GM12873 (cell line): ENCODE measurements around the gene BIRC2.

Experiments
- TF ChIP-seq, protein P1 (sequence below): IDR thresholded peaks from 2 replicates; pipeline ENCODE4 v1.5.1; 2012; ENCODE audit warnings: low read depth, mild to moderate bottlenecking, moderate library complexity, low read length, control low read depth; ENCODE audit not compliant: insufficient read depth; ENCODE audit errors: missing control alignments

BIRC2 gene

DNA sequence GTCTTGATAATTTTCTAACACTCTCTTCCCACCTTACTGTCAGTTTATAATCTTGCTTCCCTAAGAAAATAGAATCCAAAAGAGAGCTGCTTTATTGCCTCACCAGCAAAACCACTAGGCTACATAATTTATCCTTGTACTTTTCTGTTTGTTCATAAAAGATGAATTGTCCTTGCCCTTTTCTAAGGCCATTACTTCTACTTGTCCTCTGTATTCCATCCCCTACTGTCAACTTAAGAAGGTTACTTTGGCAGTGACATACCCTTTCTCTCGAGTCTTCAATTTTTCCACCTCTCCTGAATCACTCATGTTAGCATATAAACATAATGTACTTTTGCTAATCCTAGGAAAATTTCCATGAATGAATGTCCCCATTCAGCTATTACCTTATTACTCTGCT is 18.0 kb downstream of the BIRC2 start:
- TF ChIP-seq, protein P1, sequence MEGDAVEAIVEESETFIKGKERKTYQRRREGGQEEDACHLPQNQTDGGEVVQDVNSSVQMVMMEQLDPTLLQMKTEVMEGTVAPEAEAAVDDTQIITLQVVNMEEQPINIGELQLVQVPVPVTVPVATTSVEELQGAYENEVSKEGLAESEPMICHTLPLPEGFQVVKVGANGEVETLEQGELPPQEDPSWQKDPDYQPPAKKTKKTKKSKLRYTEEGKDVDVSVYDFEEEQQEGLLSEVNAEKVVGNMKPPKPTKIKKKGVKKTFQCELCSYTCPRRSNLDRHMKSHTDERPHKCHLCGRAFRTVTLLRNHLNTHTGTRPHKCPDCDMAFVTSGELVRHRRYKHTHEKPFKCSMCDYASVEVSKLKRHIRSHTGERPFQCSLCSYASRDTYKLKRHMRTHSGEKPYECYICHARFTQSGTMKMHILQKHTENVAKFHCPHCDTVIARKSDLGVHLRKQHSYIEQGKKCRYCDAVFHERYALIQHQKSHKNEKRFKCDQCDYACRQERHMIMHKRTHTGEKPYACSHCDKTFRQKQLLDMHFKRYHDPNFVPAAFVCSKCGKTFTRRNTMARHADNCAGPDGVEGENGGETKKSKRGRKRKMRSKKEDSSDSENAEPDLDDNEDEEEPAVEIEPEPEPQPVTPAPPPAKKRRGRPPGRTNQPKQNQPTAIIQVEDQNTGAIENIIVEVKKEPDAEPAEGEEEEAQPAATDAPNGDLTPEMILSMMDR, result no peak

DNA sequence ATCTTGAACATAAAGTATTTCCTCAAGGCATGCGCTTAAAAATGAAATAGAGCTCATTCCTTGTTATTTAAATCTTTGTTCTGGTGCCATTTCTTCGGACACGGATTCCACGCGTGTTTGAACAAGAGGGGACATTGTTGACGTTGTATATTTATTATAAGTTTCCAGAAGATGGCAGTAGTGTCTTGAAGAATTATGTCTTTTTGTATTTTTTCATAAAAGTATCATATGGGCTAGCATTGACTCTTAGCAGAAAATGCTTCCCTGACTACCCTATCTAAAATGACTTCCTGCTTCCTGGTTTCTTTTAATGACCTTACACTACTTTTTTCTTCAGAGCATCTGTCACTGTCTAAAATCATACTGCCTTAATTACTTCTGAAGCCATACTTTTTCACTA is 20.4 kb downstream of the BIRC2 start:
- TF ChIP-seq, protein P1, result no peak

DNA sequence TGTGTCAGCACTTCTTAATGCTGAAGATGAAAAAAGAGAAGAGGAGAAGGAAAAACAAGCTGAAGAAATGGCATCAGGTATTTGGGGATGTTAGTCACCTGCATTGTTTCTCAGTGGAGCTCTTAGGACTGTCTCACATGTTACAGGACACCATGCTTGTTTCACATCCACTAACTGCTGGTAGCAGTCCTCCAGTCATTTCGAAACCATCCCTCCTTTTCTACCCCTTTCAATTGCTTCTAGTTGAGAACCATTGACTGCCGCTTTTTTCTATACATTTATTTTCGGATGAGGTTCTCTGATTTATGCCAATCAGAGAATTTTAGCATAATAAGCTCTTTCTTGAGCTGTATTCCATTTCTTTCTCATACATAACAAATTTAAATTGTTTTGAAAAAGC is 21.5 kb downstream of the BIRC2 start:
- TF ChIP-seq, protein P1, result no peak

DNA sequence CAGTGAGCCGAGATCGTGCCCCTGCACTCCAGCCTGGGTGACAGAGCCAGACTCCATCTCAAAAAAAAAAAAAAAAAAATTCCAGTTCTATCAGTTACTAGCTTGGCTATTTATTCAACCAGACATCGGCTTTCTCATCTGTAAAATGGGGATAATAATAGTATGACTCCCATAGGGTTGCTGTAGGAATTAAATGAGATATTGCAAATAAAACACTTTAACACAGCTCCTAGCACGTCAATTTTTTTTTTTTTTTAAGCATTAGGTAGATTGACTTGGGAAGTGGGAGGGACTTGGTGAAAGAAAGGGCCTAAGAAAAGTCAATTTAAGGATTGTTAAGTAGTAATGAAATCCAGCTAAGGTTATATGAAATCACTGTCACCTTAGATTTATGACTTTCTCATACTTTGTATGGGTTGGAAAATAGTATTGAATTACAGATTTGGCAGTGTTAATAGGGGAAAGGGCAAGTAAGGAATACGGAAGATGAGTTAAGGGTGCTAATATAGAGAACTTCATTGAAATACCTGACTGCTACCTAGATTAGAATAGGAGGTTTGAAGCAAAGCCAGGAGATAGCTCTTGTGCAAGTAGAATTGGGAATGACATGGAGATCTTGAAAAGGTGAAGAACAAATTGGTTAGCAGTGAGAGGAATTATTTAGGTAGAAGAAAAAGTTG is 28.8 kb downstream of the BIRC2 start:
- TF ChIP-seq, protein P1, result no peak

DNA sequence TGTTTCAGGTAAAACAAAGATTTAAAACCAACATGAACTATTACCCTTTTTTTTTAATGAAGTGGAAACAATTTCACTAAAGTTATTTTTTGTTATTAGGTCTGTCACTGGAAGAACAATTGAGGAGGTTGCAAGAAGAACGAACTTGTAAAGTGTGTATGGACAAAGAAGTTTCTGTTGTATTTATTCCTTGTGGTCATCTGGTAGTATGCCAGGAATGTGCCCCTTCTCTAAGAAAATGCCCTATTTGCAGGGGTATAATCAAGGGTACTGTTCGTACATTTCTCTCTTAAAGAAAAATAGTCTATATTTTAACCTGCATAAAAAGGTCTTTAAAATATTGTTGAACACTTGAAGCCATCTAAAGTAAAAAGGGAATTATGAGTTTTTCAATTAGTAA is 30.9 kb downstream of the BIRC2 start:
- TF ChIP-seq, protein P1, result no peak

DNA sequence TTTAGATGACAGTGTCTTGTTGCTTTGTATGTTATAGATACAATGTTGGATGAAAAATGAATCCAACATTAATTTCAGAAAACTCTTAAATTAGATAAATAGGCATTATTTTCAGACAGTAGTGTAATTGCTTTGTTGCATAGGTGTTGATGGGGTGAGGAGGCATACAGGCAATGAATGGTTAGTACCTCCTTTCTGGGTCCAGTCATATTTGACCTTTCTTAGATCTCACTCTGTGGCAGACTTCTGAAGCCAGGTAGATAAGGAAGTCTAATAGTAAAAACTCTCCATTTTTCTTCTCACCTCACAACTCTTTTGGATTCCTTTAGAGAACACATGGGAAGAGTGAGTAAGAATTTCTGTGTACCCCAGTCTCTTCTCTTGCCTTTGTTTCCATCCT is 31.8 kb downstream of the BIRC2 start:
- TF ChIP-seq, protein P1, result no peak

DNA sequence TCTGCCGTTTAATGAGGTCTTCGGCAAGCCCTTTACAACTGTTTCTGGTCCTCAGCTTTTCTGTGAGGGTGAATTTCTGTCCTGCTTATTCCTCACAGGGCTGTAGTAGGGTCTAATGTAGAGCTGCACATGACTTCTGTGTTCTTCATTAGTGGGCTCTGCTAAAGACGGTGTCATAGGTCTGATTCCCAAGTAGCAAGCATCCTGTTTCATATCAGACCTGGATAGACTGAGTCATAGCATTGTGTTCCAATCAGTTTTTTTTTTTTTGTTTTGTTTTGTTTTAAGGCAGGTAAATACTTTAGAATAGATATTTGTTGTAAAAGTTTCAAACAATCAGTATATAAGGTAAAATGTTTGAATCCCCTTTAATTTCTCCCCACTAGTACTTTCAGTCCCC is 35.4 kb downstream of the BIRC2 start:
- TF ChIP-seq, protein P1, result no peak
